Brain pericyte (primary cell): ENCODE results near the gene AQP11.
"Not testable (repeated sequence)": the region's sequence is repeated elsewhere in the genome, so short reads cannot be mapped to it uniquely, and the experiment has no call there.

Experiments used
- DNase-seq: peaks from one replicate; pipeline ENCODE4 v3.0.0-alpha.2; 2012; ENCODE audit warnings: low read depth, low spot score

The AQP11 gene

GRCh38 chr11:77589521-77590193 is at the start of gene AQP11:
AQP11 (plus strand) TSS chr11:77589953; CDS start chr11:77589993, 40 bp downstream.
- peak; percentile 41 for DNase-seq

GRCh38 chr11:77542296-77542695 is 47.5 kb upstream of the AQP11 start:
- DNase-seq: no peak

- DNase-seq: no peak
These were observed 42.5 kb upstream of the AQP11 start for GRCh38 chr11:77547047-77547836.

- no peak for DNase-seq
These were observed 41.7 kb upstream of the AQP11 start for GRCh38 chr11:77547863-77548551.

GRCh38 chr11:77548552-77549445 is 41.0 kb upstream of the AQP11 start:
- DNase-seq: no peak

- not testable (repeated sequence) for DNase-seq
These were observed 38.3 kb upstream of the AQP11 start for GRCh38 chr11:77551426-77551825.

- DNase-seq: no peak
These were observed 32.2 kb upstream of the AQP11 start for GRCh38 chr11:77557553-77557952.

- DNase-seq: no peak
These were observed 31.4 kb upstream of the AQP11 start for GRCh38 chr11:77558380-77558779.

GRCh38 chr11:77559686-77560401 is 29.9 kb upstream of the AQP11 start:
- DNase-seq: no peak

GRCh38 chr11:77560605-77561004 is 29.1 kb upstream of the AQP11 start:
- DNase-seq: no peak

GRCh38 chr11:77561257-77561656 is 28.5 kb upstream of the AQP11 start:
- DNase-seq: no peak

GRCh38 chr11:77568306-77568705 is 21.4 kb upstream of the AQP11 start:
- no peak for DNase-seq

- DNase-seq: no peak
These were observed 20.7 kb upstream of the AQP11 start for GRCh38 chr11:77568916-77569675.

GRCh38 chr11:77569676-77570070 is 20.1 kb upstream of the AQP11 start:
- no peak for DNase-seq

- not testable (repeated sequence) for DNase-seq
These were observed 18.9 kb upstream of the AQP11 start for GRCh38 chr11:77570896-77571295.

- not testable (repeated sequence) for DNase-seq
These were observed 14.3 kb upstream of the AQP11 start for GRCh38 chr11:77575428-77575827.

- DNase-seq: no peak
These were observed 8.9 kb upstream of the AQP11 start for GRCh38 chr11:77580712-77581337.

GRCh38 chr11:77589181-77589520 is 602 bp upstream of the AQP11 start:
- DNase-seq: no peak

GRCh38 chr11:77590194-77590782 is 535 bp downstream of the AQP11 start:
- peak; percentile 40 for DNase-seq
